SK-N-SH treated with all-trans-retinoic acid at 6 μM for 48 hours (cell line): ENCODE measurements around the gene RAC3.

Experiments used
- ATAC-seq: fragments of 200-7000 bp; cut with Tn5 transposase; 3 replicates; pipeline ENCODE4 v1.9.1; 2020; ENCODE audit warnings: mild to moderate bottlenecking, moderate library complexity
- ARNTL ChIP-seq: fragments of 450-650 bp; formaldehyde crosslinking; IDR thresholded peaks from 2 replicates; pipeline ENCODE4 v1.5.0; 2020; ENCODE audit warnings: low read depth, mild to moderate bottlenecking, moderate library complexity, borderline replicate concordance
- BACH2 ChIP-seq: fragments of 250-450 bp; sonication (Bioruptor Pico); IDR thresholded peaks from 2 replicates; pipeline ENCODE4 v1.9.0; 2021; ENCODE audit warnings: mild to moderate bottlenecking, borderline replicate concordance
- CSDC2 ChIP-seq: fragments of 250-450 bp; sonication (Bioruptor Pico); IDR thresholded peaks from 2 replicates; pipeline ENCODE4 v1.5.0; 2020; ENCODE audit warnings: mild to moderate bottlenecking, moderate library complexity
- CSRNP3 ChIP-seq: fragments of 250-450 bp; sonication (Bioruptor Pico); IDR thresholded peaks from 2 replicates; pipeline ENCODE4 v1.5.1; 2021; ENCODE audit warnings: mild to moderate bottlenecking, moderate library complexity
- ESRRG ChIP-seq: fragments of 250-450 bp; sonication (Bioruptor Pico); IDR thresholded peaks from 2 replicates; pipeline ENCODE4 v1.6.1; 2021; ENCODE audit warnings: mild to moderate bottlenecking
- GLIS3 ChIP-seq: fragments of 250-450 bp; sonication (Bioruptor Pico); IDR thresholded peaks from 2 replicates; pipeline ENCODE4 v1.5.0; 2020; ENCODE audit warnings: mild to moderate bottlenecking, moderate library complexity
- ISL1 ChIP-seq: fragments of 250-450 bp; sonication (Bioruptor Pico); IDR thresholded peaks from 2 replicates; pipeline ENCODE4 v2.1.2; 2022; ENCODE audit warnings: mild to moderate bottlenecking, moderate library complexity
- OSR1 ChIP-seq: fragments of 250-450 bp; sonication (Bioruptor Pico); IDR thresholded peaks from 2 replicates; pipeline ENCODE4 v1.8.0; 2022; ENCODE audit warnings: moderate library complexity, mild to moderate bottlenecking, inconsistent platforms
- PPARA ChIP-seq: fragments of 250-450 bp; sonication (Bioruptor Pico); IDR thresholded peaks from 2 replicates; pipeline ENCODE4 v1.5.0; 2020; ENCODE audit warnings: mild to moderate bottlenecking, borderline replicate concordance
- SNAI2 ChIP-seq: fragments of 250-450 bp; sonication (Bioruptor Pico); IDR thresholded peaks from 2 replicates; pipeline ENCODE4 v1.5.0; 2020; ENCODE audit warnings: mild to moderate bottlenecking, moderate library complexity
- TCF4 ChIP-seq: fragments of 250-450 bp; sonication (Bioruptor Pico); IDR thresholded peaks from 2 replicates; pipeline ENCODE4 v1.8.0; 2021; ENCODE audit warnings: mild to moderate bottlenecking, moderate library complexity, borderline replicate concordance
- TOX ChIP-seq: fragments of 250-450 bp; sonication (Bioruptor Pico); IDR thresholded peaks from 2 replicates; pipeline ENCODE4 v1.8.0; 2021; ENCODE audit warnings: mild to moderate bottlenecking, moderate library complexity, borderline replicate concordance
- ZC3H10 ChIP-seq: fragments of 250-450 bp; sonication (Bioruptor Pico); IDR thresholded peaks from 2 replicates; pipeline ENCODE4 v1.5.1; 2021; ENCODE audit warnings: mild to moderate bottlenecking, moderate library complexity
- ZFP3 ChIP-seq: fragments of 250-450 bp; sonication (Bioruptor Pico); IDR thresholded peaks from 2 replicates; pipeline ENCODE4 v1.5.0; 2020; ENCODE audit warnings: mild to moderate bottlenecking, moderate library complexity
- ZFP30 ChIP-seq: fragments of 450-650 bp; formaldehyde crosslinking; IDR thresholded peaks from 2 replicates; pipeline ENCODE4 v1.5.0; 2022; ENCODE audit warnings: mild to moderate bottlenecking, moderate library complexity
- ZNF565 ChIP-seq: fragments of 450-650 bp; formaldehyde crosslinking; conservative IDR thresholded peaks from 2 replicates; pipeline ENCODE4 v1.5.0; 2020; ENCODE audit warnings: low read depth, mild to moderate bottlenecking, moderate library complexity
- ZNF70 ChIP-seq: fragments of 450-650 bp; formaldehyde crosslinking; IDR thresholded peaks from 2 replicates; pipeline ENCODE4 v1.5.0; 2020; ENCODE audit warnings: mild to moderate bottlenecking, moderate library complexity
- ZNF8 ChIP-seq: fragments of 450-650 bp; formaldehyde crosslinking; IDR thresholded peaks from 2 replicates; pipeline ENCODE4 v1.5.0; 2020; ENCODE audit warnings: mild to moderate bottlenecking, moderate library complexity
- TF ChIP-seq, protein P1 (sequence below): fragments of 250-450 bp; sonication (Bioruptor Pico); IDR thresholded peaks from 2 replicates; pipeline ENCODE4 v1.5.1; 2020; ENCODE audit warnings: low read depth, mild to moderate bottlenecking, moderate library complexity
- TF ChIP-seq, protein P2 (sequence below): fragments of 250-450 bp; sonication (Bioruptor Pico); IDR thresholded peaks from 2 replicates; pipeline ENCODE4 v1.8.0; 2021; ENCODE audit warnings: low read depth, mild to moderate bottlenecking, moderate library complexity, borderline replicate concordance

Gene RAC3

GRCh38 chr17:82031303-82031884, at the start of gene RAC3:
RAC3 (plus strand) TSS chr17:82031678; CDS start chr17:82031762, 84 bp downstream.
- TF ChIP-seq ZFP30 (CRISPR knock-in tag) (no peak), BACH2 (CRISPR knock-in tag) (no peak), ARNTL (CRISPR knock-in tag) (no peak), CSRNP3 (no peak), SNAI2 (CRISPR knock-in tag) (no peak), ZNF8 (no peak), ESRRG (CRISPR knock-in tag) (no peak)
- ATAC-seq: peak; percentile 17

GRCh38 chr17:81983011-81983638, 48.4 kb upstream of the RAC3 start:
- TF ChIP-seq SNAI2 (CRISPR knock-in tag): no peak
- TF ChIP-seq ZNF565 (CRISPR knock-in tag): no peak
- no peak for TF ChIP-seq ISL1 (CRISPR knock-in tag)
- TF ChIP-seq, protein P1, sequence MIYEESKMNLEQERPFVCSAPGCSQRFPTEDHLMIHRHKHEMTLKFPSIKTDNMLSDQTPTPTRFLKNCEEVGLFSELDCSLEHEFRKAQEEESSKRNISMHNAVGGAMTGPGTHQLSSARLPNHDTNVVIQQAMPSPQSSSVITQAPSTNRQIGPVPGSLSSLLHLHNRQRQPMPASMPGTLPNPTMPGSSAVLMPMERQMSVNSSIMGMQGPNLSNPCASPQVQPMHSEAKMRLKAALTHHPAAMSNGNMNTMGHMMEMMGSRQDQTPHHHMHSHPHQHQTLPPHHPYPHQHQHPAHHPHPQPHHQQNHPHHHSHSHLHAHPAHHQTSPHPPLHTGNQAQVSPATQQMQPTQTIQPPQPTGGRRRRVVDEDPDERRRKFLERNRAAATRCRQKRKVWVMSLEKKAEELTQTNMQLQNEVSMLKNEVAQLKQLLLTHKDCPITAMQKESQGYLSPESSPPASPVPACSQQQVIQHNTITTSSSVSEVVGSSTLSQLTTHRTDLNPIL: no peak
- no peak for TF ChIP-seq PPARA (CRISPR knock-in tag)
- no peak for TF ChIP-seq TCF4 (CRISPR knock-in tag)
- TF ChIP-seq ARNTL (CRISPR knock-in tag): no peak
- no peak for TF ChIP-seq ZFP3 (CRISPR knock-in tag)
- TF ChIP-seq, protein P2, sequence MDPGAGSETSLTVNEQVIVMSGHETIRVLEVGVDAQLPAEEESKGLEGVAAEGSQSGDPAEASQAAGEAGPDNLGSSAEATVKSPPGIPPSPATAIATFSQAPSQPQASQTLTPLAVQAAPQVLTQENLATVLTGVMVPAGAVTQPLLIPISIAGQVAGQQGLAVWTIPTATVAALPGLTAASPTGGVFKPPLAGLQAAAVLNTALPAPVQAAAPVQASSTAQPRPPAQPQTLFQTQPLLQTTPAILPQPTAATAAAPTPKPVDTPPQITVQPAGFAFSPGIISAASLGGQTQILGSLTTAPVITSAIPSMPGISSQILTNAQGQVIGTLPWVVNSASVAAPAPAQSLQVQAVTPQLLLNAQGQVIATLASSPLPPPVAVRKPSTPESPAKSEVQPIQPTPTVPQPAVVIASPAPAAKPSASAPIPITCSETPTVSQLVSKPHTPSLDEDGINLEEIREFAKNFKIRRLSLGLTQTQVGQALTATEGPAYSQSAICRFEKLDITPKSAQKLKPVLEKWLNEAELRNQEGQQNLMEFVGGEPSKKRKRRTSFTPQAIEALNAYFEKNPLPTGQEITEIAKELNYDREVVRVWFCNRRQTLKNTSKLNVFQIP: no peak
- TF ChIP-seq BACH2 (CRISPR knock-in tag): no peak
- TF ChIP-seq, all 23 proteins: peak for 0
- no peak for ATAC-seq

DNA sequence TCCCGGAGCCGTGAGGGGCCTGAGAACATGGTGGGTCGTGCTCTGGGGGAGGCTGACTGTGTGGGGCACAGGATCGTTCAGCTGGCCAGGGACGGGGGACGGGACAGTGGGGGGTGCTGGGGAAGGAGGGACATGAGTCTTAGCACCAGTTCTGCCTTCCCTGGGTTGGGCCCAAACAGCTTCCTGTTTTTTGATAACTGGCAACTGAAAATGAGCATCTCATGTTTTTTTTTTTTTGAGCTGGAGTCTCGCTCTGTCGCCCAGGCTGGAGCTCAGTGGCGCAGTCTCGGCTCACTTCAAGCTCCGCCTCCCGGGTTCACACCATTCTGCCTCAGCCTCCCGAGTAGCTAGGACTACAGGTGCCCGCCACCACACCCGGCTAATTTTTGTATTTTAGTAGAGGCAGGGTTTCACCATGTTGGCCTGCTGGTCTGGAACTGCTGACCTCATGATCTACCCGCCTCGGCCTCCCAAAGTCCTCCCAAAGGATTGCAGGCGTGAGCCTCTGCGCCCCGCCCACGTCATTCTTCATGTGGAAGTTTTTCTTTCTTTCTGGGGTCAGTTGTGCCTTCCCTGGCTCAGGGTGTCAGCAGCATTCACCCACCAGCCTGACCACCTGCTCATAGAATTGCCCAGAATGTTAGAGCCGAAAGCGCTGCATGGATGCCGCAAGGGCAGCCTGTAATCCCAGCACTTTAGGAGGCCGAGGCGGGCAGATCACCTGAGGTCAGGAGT, 47.7 kb upstream of the RAC3 start:
- TF ChIP-seq, protein P2: no peak
- TF ChIP-seq SNAI2 (CRISPR knock-in tag): no peak
- TF ChIP-seq ZNF8: no peak
- TF ChIP-seq BACH2 (CRISPR knock-in tag): no peak
- no peak for TF ChIP-seq ESRRG (CRISPR knock-in tag)
- no peak for TF ChIP-seq ZNF70 (CRISPR knock-in tag)
- no peak for TF ChIP-seq OSR1
- no peak for TF ChIP-seq ZNF565 (CRISPR knock-in tag)
- TF ChIP-seq ZFP3 (CRISPR knock-in tag): no peak
- TF ChIP-seq ARNTL (CRISPR knock-in tag): no peak
- no peak for TF ChIP-seq CSRNP3
- no peak for TF ChIP-seq ZC3H10 (CRISPR knock-in tag)
- TF ChIP-seq ISL1 (CRISPR knock-in tag): no peak
- no peak for TF ChIP-seq CSDC2 (CRISPR knock-in tag)
- no peak for TF ChIP-seq ZFP30 (CRISPR knock-in tag)
- TF ChIP-seq, protein P1: no peak
- no peak for TF ChIP-seq TCF4 (CRISPR knock-in tag)
- TF ChIP-seq GLIS3 (CRISPR knock-in tag): no peak
- no peak for TF ChIP-seq TOX (CRISPR knock-in tag)
- TF ChIP-seq, all 23 proteins: peak for 0
- ATAC-seq: no peak
